OCI-LY7 (cell line): ENCODE data around the gene CD22. TPM values are rescaled to one million over a fixed set of nuclear protein-coding genes. Genes with fewer than 3 reads are reported as not detected.

Source experiments
- BruUV-seq: library from RNA; stranded (reverse); fragments of 400-500 nt; replicated peaks from 2 replicates; lab custom pipeline; 2021; lab: Mats Ljungman, UMichigan
- CTCF ChIA-PET: fragments of 300-600 bp; sonication (Branson Sonifier 250); formaldehyde crosslinking; loops from one replicate; lab custom pipeline; 2022; ENCODE audit warnings: antibody characterized with exemption; ENCODE audit not compliant: unreplicated experiment; lab: Charles Lee
- POLR2A ChIA-PET: fragments of 300-600 bp; sonication (Branson Sonifier 250); formaldehyde crosslinking; loops from one replicate; lab custom pipeline; 2022; ENCODE audit warnings: antibody characterized with exemption; lab: Charles Lee
- DNase-seq: peaks from one replicate; pipeline ENCODE4 v3.0.0-alpha.2; 2015; ENCODE audit warnings: low spot score
- H2AFZ ChIP-seq: fragments of 200-600 bp; sonication (generic), shearing (Covaris generic); 2 replicates; pipeline ENCODE4 v1.6.1; 2014; ENCODE audit warnings: mild to moderate bottlenecking, antibody characterized with exemption, low read length, moderate library complexity
- H3K27ac ChIP-seq: fragments of 200-600 bp; sonication (generic); 2 replicates; pipeline ENCODE4 v1.5.1; 2014; ENCODE audit warnings: mixed run types, low read depth, mild to moderate bottlenecking, moderate library complexity, low read length, inconsistent platforms; ENCODE audit not compliant: poor library complexity, severe bottlenecking
- H3K36me3 ChIP-seq: fragments of 200-600 bp; sonication (generic); 2 replicates; pipeline ENCODE4 v1.6.1; 2014; ENCODE audit warnings: mild to moderate bottlenecking, antibody characterized with exemption, low read length, moderate library complexity, mixed read lengths; ENCODE audit not compliant: insufficient read depth
- H3K4me1 ChIP-seq: fragments of 200-600 bp; sonication (generic); 2 replicates; pipeline ENCODE4 v1.5.1; 2014; ENCODE audit warnings: mild to moderate bottlenecking, low read length; ENCODE audit not compliant: insufficient read depth, poor library complexity, severe bottlenecking
- H3K4me2 ChIP-seq: fragments of 200-600 bp; sonication (generic); 2 replicates; pipeline ENCODE4 v1.6.1; 2014; ENCODE audit warnings: mild to moderate bottlenecking, low read length
- H3K4me3 ChIP-seq: fragments of 200-600 bp; sonication (generic); 2 replicates; pipeline ENCODE4 v1.5.1; 2014; ENCODE audit warnings: mild to moderate bottlenecking, low read depth, low read length; ENCODE audit not compliant: poor library complexity, severe bottlenecking
- H3K79me2 ChIP-seq: fragments of 200-600 bp; sonication (generic); 2 replicates; pipeline ENCODE4 v1.6.1; 2016; ENCODE audit warnings: low read depth, mild to moderate bottlenecking, low read length, moderate library complexity, mixed read lengths; ENCODE audit not compliant: insufficient read depth
- H3K9me2 ChIP-seq: fragments of 200-600 bp; sonication (generic); 2 replicates; pipeline ENCODE4 v1.6.1; 2016; ENCODE audit warnings: mild to moderate bottlenecking, low read length, mixed read lengths; ENCODE audit not compliant: insufficient read depth
- H3K9me3 ChIP-seq: fragments of 200-600 bp; sonication (generic); 2 replicates; pipeline ENCODE4 v1.6.1; 2014; ENCODE audit warnings: mild to moderate bottlenecking, mixed run types, low read length, mixed read lengths
- H4K20me1 ChIP-seq: fragments of 200-600 bp; sonication (generic); 2 replicates; pipeline ENCODE4 v1.6.1; 2014; ENCODE audit warnings: mild to moderate bottlenecking, antibody characterized with exemption, low read length, moderate library complexity, mixed read lengths; ENCODE audit not compliant: insufficient read depth
- EZH2phosphoT487 ChIP-seq: fragments of 200-600 bp; sonication (generic); IDR thresholded peaks from 2 replicates; pipeline ENCODE4 v1.6.1; 2018; ENCODE audit warnings: low read depth, borderline replicate concordance, mild to moderate bottlenecking, mixed run types, antibody characterized with exemption, low read length, moderate library complexity, mixed read lengths
- intact Hi-C: fragments of 100-400 bp; cut with micrococcal nuclease; formaldehyde crosslinking; loops from one replicate; pipeline ENCODE4 v1.10.0; 2022; ENCODE audit not compliant: unreplicated experiment
- total RNA-seq, 2 experiments: library from RNA; depleted of rRNA in 1 of 2; stranded (reverse); fragments of >200 nt in 1 of 2; shearing (Covaris generic) in 1 of 2; gene quantifications; 2 replicates each; pipeline ENCODE4 v1.2.3, GENCODE V29; 2014 to 2022
- TF ChIP-seq, protein P1 (sequence below): fragments of 200-600 bp; sonication (generic); conservative IDR thresholded peaks from 2 replicates; pipeline ENCODE4 v1.5.1; 2014; ENCODE audit warnings: mild to moderate bottlenecking, antibody characterized with exemption, low read length, moderate library complexity, mixed read lengths

CD22 gene
- total RNA-seq, 2 experiments from 2014 or later = 413 to 972 TPM

DNA sequence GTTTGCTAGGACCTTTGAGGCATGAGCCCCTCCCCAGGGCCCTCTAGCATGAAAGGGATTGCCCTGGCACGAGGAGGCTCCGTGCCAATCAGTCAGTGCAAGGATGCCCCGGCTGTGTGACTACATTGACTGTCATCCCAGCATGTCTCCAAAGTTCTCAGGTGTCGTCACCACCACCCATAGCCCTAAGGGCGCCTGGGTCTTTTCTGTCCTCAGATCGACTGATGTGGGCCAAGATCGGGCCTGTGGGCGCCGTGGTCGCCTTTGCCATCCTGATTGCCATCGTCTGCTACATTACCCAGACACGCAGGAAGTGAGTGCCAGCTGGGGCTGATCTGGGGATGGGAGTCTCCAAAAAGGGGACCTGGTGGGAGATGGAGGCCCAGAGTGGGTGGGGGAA, 18.7 kb upstream of the CD22 start:
- Histone ChIP-seq H3K4me1 (peaks cover 71% of the 10 kb centered on the region), H2AFZ (no peak overlapping the region), H3K9me2 (no peaks in the 10 kb centered on the region), H3K4me3 (no peak overlapping the region), H3K9me3 (no peaks in the 10 kb centered on the region), H4K20me1 (no peaks in the 10 kb centered on the region), H3K4me2 (no peak overlapping the region), H3K79me2 (no peaks in the 10 kb centered on the region), H3K36me3 (no peaks in the 10 kb centered on the region), H3K27ac (no peak overlapping the region)
- DNase-seq = no peak
- CTCF ChIA-PET = no interaction called here
- intact Hi-C loops = no loop called here
- TF ChIP-seq, protein P1, sequence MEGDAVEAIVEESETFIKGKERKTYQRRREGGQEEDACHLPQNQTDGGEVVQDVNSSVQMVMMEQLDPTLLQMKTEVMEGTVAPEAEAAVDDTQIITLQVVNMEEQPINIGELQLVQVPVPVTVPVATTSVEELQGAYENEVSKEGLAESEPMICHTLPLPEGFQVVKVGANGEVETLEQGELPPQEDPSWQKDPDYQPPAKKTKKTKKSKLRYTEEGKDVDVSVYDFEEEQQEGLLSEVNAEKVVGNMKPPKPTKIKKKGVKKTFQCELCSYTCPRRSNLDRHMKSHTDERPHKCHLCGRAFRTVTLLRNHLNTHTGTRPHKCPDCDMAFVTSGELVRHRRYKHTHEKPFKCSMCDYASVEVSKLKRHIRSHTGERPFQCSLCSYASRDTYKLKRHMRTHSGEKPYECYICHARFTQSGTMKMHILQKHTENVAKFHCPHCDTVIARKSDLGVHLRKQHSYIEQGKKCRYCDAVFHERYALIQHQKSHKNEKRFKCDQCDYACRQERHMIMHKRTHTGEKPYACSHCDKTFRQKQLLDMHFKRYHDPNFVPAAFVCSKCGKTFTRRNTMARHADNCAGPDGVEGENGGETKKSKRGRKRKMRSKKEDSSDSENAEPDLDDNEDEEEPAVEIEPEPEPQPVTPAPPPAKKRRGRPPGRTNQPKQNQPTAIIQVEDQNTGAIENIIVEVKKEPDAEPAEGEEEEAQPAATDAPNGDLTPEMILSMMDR = no peak
- TF ChIP-seq EZH2phosphoT487 = no peak
- BruUV-seq = no TSS peak
- POLR2A ChIA-PET = no interaction called here

- Histone ChIP-seq H3K4me3 (no peak overlapping the region), H3K9me3 (no peaks in the 10 kb centered on the region), H3K27ac (no peak overlapping the region), H3K9me2 (no peaks in the 10 kb centered on the region), H3K79me2 (no peaks in the 10 kb centered on the region), H3K36me3 (no peaks in the 10 kb centered on the region), H4K20me1 (no peaks in the 10 kb centered on the region), H3K4me1 (peaks cover 71% of the 10 kb centered on the region), H2AFZ (no peak overlapping the region), H3K4me2 (no peak overlapping the region)
- ChIA-PET POLR2A (interaction anchor here (1.3 kb wide), 1 partner anchor 9 kb away, joined by 5 read pairs; no protein-coding TSS in a partner anchor), CTCF (no interaction called here)
- no TSS peak for BruUV-seq
- intact Hi-C loops = no loop called here
- TF ChIP-seq EZH2phosphoT487 = no peak
- TF ChIP-seq, protein P1 = no peak
- DNase-seq = no peak
Observed at GRCh38 chr19:35310811-35311465, 18.0 kb upstream of the CD22 start.
